Measurements from ENCODE around the gene MYO7B. TPM values are rescaled to one million over a fixed set of nuclear protein-coding genes. Genes with fewer than 3 reads are reported as not detected.

Gene MYO7B
- total RNA-seq, 4 donors from 2014 or later, result 0.27 to 0.77 (median 0.54) TPM; not detected in 1

DNA sequence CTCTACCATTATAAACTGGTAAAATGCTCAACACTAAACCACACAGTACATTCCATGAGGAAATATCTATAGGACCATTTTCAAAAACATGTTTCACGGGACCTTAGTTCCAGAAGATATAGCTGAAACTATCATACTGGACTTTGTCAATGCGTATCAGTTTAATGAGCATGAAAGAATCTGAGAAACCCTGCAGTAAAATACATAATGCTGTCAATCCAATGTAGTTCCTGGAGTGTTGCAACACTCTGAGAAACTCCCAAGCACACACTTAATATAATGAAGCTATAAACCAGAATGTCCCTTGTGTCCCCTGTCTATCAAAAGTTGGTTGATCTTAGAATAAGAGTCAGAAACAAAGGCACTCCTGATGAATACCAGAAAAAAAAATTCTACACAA, 25.4 kb upstream of the MYO7B start:
- H3K27me3 ChIP-seq, result no peaks in the 10 kb centered on the region
- H3K4me1 ChIP-seq, result peaks cover 12 to 86% (median 31%) of the 10 kb centered on the region in 3 donors
- H3K4me3 ChIP-seq, result no peak overlapping the region
- no peaks in the 10 kb centered on the region for H3K9me3 ChIP-seq
- ATAC-seq, result no peak
- no peak for TF ChIP-seq POLR2AphosphoS5 (IDR thresholded peaks at IDR 0.05)
- TF ChIP-seq, protein P1, sequence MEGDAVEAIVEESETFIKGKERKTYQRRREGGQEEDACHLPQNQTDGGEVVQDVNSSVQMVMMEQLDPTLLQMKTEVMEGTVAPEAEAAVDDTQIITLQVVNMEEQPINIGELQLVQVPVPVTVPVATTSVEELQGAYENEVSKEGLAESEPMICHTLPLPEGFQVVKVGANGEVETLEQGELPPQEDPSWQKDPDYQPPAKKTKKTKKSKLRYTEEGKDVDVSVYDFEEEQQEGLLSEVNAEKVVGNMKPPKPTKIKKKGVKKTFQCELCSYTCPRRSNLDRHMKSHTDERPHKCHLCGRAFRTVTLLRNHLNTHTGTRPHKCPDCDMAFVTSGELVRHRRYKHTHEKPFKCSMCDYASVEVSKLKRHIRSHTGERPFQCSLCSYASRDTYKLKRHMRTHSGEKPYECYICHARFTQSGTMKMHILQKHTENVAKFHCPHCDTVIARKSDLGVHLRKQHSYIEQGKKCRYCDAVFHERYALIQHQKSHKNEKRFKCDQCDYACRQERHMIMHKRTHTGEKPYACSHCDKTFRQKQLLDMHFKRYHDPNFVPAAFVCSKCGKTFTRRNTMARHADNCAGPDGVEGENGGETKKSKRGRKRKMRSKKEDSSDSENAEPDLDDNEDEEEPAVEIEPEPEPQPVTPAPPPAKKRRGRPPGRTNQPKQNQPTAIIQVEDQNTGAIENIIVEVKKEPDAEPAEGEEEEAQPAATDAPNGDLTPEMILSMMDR (IDR thresholded peaks at IDR 0.05), result no peak
- TF ChIP-seq EP300 (IDR thresholded peaks at IDR 0.05), result no peak
- TF ChIP-seq POLR2A (IDR thresholded peaks at IDR 0.05), result no peak
- H3K27ac ChIP-seq, result peak overlapping the region in 3 of 4 donors; percentile 11 to 86 (median 71)
- 100% methylated on average over 2 of the region's 2 CpGs for WGBS, 2 donors (ENCODE audit: low coverage in 1 of 2)
- H3K36me3 ChIP-seq, result peaks cover 0 to 5% of the 10 kb centered on the region in 2 donors

DNA sequence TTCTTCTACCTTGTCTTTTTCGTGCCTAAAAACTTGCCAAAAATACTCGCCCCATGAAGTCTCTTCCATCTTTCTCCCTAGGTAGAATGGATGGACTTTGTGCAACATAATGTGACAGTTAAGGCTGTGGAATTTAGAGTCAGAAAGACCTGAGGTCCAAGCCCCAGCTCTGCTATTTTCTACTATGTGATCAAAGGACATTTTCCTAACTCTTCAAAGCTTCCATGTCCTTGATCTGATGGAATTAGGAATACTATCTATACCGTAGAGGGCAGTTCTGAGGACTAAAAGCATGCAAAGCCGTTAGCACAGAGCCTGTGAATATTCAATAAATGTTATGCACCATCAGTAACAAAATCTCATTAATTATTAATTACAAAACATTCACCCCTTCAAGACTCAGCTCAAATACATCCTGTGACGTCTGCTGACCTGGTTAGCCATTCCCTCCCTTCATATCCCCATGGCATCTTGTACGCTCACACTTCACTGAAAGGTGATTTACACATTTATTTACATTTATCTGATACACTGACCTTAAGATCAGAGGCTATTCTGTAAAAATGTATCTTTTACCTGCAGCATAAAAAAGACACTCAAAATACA, 24.3 kb upstream of the MYO7B start:
- 71 to 86% methylated on average over 6 of the region's 6 CpGs for WGBS, 2 donors (ENCODE audit: low coverage in 1 of 2)
- peaks cover 18 to 95% (median 38%) of the 10 kb centered on the region in 3 donors for H3K4me1 ChIP-seq

DNA sequence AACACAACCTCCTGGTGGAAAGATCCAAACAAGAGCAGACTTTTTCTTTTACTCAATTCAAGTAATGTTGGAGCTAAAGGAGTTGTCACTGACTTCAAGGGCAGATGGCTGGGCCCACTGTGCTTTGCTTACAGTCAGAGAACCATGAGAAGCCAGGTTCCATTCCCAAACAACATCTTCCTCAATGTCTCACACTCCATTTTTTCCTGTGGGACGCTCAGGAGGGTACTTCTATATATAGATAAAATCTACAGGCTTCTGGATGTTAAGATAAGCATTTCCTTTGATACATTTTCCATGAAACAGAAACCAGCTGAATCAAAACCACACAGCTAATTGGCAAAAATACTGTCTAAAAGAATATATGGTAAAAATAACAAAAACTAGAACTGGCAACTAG, 23.6 kb upstream of the MYO7B start:
- no peaks in the 10 kb centered on the region for H3K9me3 ChIP-seq
- H3K36me3 ChIP-seq, result no peaks in the 10 kb centered on the region
- peaks cover 19 to 95% (median 40%) of the 10 kb centered on the region in 3 donors for H3K4me1 ChIP-seq
- no peak overlapping the region for H3K4me3 ChIP-seq
- 38% methylated on average over 1 of the region's 1 CpG; no CpG with 5 or more reads in 1 of the 2 donors for WGBS, 2 donors (ENCODE audit: low coverage in 1 of 2)
- TF ChIP-seq POLR2A (IDR thresholded peaks at IDR 0.05) (no peak), EP300 (IDR thresholded peaks at IDR 0.05) (no peak), POLR2AphosphoS5 (IDR thresholded peaks at IDR 0.05) (no peak)
- TF ChIP-seq, protein P1 (IDR thresholded peaks at IDR 0.05), result no peak
- H3K27ac ChIP-seq, result peak overlapping the region in 3 of 4 donors; percentile 16 to 86 (median 84)
- no peaks in the 10 kb centered on the region for H3K27me3 ChIP-seq
- no peak for ATAC-seq

More for the DNA sequence above, 24.3 kb upstream of the MYO7B start:
- Histone ChIP-seq H3K36me3 (no peaks in the 10 kb centered on the region), H3K9me3 (no peaks in the 10 kb centered on the region), H3K4me3 (no peak overlapping the region), H3K27me3 (no peaks in the 10 kb centered on the region), H3K27ac (peak overlapping the region in 2 of 4 donors; percentile 71 to 86)
- ATAC-seq, result no peak
- no peak for TF ChIP-seq POLR2A (IDR thresholded peaks at IDR 0.05)
- TF ChIP-seq, protein P1 (IDR thresholded peaks at IDR 0.05), result no peak
- TF ChIP-seq EP300 (IDR thresholded peaks at IDR 0.05), result no peak
- no peak for TF ChIP-seq POLR2AphosphoS5 (IDR thresholded peaks at IDR 0.05)

DNA sequence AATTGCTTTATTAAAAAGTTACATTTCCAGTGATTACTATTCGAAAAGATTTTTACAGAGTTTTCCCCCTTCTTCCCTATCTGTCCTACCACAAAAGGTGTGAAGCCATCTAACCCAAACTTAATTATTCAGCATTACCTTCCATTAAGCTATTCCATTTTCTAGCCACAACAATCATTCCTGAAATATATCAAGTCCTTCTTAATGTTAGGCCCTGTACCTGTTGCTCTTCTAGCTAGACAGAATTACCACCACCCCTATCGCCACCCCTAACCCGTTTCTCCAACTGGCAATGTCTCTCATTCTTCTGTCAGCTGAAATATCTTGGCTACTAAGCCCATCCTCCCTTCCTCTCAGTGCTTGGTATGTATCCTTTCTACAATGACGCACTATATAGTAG, 23.1 kb upstream of the MYO7B start:
- Histone ChIP-seq H3K4me1 (peaks cover 19 to 93% (median 36%) of the 10 kb centered on the region in 3 donors), H3K27me3 (no peaks in the 10 kb centered on the region), H3K9me3 (no peaks in the 10 kb centered on the region), H3K4me3 (no peak overlapping the region), H3K36me3 (no peaks in the 10 kb centered on the region), H3K27ac (peak overlapping the region in 3 of 4 donors; percentile 16 to 86 (median 84))
- ATAC-seq, result no peak
- TF ChIP-seq POLR2AphosphoS5 (IDR thresholded peaks at IDR 0.05) (no peak), EP300 (IDR thresholded peaks at IDR 0.05) (no peak), POLR2A (IDR thresholded peaks at IDR 0.05) (no peak)
- TF ChIP-seq, protein P1 (IDR thresholded peaks at IDR 0.05), result no peak
- WGBS, 2 donors (ENCODE audit: low coverage in 1 of 2), result 86 to 93% methylated on average over 4 of the region's 4 CpGs

DNA sequence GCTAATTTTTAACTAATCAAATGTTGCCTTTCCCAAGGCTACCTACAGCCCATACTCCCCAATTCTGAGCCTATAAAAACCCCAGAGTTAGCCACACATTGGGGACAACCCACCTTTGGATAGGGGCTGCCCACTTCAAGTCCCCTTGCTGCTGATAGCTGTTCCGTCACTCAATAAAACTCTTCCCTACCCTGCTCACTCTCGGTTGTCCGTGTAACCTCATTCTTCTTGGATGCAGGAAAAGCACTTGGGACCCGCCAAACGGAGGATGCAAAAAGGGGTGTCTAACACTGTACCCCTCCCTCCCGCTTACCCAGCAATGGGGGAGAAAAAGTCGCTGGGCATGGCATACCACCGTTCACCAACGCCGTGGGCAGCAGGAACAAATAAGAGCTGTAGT, 21.4 kb upstream of the MYO7B start:
- 43 to 80% methylated on average over 3 to 8 of the region's 10 CpGs for WGBS, 2 donors (ENCODE audit: low coverage in 1 of 2)
- H3K27ac ChIP-seq, result peak overlapping the region in 3 of 4 donors; percentile 84 to 86 (median 85)
- no peak overlapping the region for H3K4me3 ChIP-seq
- TF ChIP-seq POLR2AphosphoS5 (IDR thresholded peaks at IDR 0.05), result no peak
- no peak for TF ChIP-seq EP300 (IDR thresholded peaks at IDR 0.05)
- no peak for TF ChIP-seq POLR2A (IDR thresholded peaks at IDR 0.05)
- TF ChIP-seq, protein P1 (IDR thresholded peaks at IDR 0.05), result no peak
- H3K27me3 ChIP-seq, result no peaks in the 10 kb centered on the region
- peaks cover 0 to 6% of the 10 kb centered on the region in 2 donors for H3K36me3 ChIP-seq
- H3K4me1 ChIP-seq, result peaks cover 10 to 76% (median 24%) of the 10 kb centered on the region in 3 donors
- H3K9me3 ChIP-seq, result no peaks in the 10 kb centered on the region
- ATAC-seq, result no peak

All from gastroesophageal sphincter (tissue), 4 donors.